B cell (primary cell): ENCODE results near the gene SUGP1.

ENCODE experiments used
- CTCF ChIP-seq: fragments of 200-600 bp; IDR thresholded peaks from one replicate; pipeline ENCODE4 v1.8.0; 2022; ENCODE audit warnings: antibody characterized with exemption, mild to moderate bottlenecking
- EZH2 ChIP-seq: IDR thresholded peaks from 2 replicates; pipeline ENCODE4 v1.6.1; 2012; ENCODE audit warnings: borderline replicate concordance, low read depth, mild to moderate bottlenecking, moderate library complexity, low read length; ENCODE audit not compliant: insufficient read depth, poor library complexity, severe bottlenecking

- TF ChIP-seq CTCF (no peak), EZH2 (no peak)
Measured at GRCh38 chr19:19270749-19271571, 49.3 kb downstream of the SUGP1 start.
